Kidney tubule cell (primary cell): ENCODE results near the gene CGB1.

ENCODE experiments used
- DNase-seq: peaks from one replicate; pipeline ENCODE4 v3.0.0-alpha.2; 2018; ENCODE audit warnings: low spot score

CGB1 gene

DNA sequence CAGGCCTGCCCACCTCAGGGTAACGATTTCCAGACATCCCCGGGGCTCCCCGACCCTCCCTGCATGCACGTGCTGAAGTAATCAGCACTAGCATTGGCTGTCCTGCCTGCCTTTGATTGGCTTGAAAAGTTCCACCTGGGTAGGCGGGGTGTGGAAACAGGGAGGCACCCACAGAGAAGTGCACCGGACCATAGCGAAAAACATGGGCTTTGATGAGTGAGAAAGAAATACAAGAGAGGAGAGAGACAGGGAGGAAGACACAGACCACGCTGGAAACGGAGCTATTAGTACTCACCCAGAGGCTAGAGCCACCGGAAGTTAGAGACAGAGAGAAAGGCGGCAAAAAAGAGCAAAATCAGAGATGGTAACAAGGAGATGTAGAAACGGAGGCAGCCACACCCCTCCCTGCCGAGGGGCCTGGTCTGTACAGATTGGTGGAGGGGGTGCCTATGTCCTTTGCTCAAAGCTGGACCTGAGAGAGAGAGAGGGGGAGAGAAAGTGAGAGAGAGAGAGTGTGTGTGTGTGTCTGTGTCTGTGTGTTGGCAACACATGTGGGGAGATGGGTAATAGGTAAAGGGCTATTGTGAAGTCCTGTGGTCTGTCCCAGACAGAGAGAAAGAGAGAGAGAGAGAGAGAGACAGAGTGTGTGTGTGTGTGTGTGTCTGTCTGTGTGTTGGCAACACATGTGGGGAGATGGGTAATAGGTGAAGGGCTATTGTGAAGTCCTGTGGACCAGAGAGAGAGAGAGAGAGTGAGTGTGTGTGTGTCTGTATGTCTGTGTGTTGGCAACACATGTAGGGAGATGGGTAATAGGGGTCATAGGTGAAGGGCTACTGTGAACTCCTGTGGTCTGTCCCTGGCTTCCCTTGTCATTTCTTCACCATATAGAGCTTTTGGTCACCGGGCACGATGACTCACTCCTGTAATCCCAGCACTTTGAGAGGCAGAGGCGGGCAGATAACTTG is 15.5 kb downstream of the CGB1 start:
- peak; percentile 61 for DNase-seq

DNA sequence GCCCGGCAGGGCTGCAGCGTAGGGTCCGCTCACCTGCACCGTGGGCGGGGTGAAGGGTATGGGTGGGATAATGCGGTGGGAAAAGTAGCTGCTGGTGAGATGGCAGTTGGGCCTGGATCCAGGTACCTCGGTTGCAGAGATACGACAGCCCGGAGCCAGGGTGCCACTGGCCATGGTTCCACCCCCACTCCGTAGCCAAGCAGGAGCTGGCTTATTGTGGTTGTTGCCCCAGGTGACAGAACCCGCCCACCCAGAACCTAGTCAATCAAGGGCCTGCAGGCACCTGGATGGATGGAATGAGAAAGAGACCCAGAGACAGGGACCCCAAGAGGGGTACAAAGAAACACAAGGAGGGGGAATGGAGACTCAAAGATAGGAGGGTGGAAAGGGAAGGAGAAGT is 16.4 kb downstream of the CGB1 start:
- peak; percentile 7 for DNase-seq

- DNase-seq, result peak; percentile 56
These were observed 17.3 kb downstream of the CGB1 start for GRCh38 chr19:49019242-49019932.

DNA sequence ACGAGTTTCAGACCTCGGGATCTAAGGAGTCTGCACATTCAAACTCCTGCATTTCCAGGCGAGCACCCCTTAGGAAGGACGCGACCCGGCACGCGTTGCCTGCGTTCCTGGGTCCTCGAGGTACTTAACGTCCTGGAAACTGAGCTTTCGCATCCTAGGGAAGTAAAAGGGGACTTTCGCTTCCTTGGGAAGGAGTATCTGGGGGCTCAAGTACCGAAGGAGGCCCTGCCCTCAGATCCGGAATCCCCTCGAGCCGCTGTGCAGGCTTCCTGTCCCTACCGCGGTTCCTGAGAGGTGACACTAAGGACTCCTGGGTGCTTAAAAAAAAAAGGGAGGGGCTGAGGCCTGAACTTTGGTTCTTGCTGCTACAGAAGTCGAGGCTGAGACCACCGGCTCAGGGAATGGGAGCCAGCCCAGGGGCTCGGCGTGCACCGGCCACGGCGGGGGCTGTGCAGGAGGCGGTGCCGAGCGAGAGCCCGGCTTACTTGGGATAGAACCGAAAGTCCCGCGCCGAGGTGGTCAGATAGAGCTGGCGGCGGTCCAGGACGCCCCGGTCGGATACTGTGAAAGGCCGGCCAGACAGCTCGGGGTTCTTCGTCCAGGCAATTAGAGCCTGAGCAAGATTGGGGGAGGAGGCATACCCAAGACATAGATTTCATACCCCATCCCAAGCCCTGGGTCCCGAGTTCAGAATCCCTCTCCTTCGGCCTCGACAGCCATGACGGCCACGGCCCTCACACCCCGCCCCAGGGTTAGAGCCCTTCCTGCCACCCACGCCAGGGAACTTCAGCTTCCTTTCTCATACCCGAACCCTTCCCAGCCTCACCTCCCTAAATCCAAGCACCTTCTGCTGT is 18.1 kb downstream of the CGB1 start:
- DNase-seq, result peak; percentile 1

DNA sequence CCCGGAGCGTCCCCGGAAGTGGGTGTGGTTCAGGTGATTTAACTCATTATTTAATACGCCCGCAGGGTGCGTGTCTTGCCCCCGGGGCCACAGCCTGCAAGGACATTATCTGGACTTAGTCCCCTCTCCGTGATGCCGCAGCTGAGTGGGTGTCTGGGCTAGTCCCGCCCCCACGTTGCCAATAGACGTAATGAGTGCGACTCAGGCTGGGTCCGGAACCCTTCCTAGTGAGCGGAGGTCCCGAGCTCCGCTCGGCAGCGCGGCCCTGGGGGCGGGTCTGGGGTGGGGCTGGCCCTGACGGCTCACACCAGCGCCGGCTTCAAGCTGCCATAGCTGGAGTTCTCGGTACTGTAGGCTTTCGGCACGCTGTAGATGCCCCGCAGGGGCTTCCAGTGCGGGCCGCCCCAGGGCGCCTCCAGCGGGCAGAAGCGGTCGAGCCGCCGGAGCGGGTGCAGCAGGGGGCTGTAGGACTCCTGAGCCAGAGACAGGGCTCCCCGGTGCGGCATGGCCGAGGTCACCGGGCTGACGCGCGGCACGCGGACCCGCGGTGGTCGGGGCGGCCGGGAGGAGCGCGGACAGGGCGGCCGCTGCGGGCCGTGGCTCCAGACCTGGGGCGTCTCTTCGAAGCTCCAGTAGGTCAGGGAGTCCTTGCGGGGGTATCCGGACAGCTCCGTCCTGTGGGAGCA is 18.9 kb downstream of the CGB1 start:
- DNase-seq, result peak; percentile 63

DNA sequence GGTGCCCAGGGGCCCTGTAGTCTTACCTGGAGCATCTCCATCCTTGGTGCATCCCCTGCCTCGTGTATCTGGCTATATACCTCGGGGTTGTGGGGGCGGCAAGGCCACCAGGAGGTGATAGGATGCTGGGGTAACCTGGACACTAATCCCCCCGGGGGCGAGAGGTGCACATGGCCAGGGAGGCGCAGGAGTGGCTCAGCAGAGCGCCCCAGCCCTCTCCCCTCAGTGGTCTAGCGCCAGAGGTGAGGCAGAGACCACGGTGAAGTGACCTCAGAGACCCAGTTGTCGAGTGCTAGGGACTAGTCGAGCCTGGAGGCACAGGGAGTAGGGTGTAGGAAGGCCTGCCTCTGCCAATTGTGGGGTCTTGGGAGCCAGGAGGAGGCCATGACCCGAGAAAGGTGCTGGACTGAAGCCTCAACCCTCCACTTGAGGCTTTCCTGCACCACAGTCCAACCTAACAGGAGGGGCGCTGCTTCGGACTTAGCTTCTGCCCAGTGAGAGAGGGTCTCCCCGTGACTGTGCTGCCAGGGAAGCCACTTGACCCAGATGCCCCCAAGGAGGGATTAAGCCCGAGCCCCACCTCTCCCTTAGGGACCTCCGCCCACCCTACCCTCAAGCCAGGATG is 19.5 kb downstream of the CGB1 start, which contains the start of gene LHB:
Gene LHB (minus strand): TSS at position 51 of the 625 bp plus-strand sequence. CDS start 10 bp downstream, at position 41.
- DNase-seq, result peak; percentile 1

GRCh38 chr19:49016067-49016839 is 20.4 kb downstream of the CGB1 start:
- DNase-seq, result peak; percentile 0

DNA sequence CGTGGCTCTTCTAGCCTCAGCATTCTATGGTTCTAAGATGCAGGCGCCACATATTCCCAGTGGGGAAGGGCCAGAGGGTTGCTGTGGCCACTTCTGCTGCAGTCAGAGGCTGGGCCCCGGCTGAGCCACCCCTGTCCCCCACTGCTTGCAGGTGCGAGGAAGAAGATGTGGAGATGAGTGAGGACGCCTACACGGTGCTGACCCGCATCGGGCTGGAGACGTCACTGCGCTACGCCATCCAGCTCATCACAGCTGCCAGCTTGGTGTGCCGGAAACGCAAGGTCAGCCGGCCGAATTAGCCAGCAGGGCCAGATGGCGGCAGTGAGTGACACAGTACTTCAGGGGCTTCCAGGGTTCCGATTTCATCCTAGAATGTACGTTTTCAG is 21.8 kb downstream of the CGB1 start:
- no peak for DNase-seq

DNA sequence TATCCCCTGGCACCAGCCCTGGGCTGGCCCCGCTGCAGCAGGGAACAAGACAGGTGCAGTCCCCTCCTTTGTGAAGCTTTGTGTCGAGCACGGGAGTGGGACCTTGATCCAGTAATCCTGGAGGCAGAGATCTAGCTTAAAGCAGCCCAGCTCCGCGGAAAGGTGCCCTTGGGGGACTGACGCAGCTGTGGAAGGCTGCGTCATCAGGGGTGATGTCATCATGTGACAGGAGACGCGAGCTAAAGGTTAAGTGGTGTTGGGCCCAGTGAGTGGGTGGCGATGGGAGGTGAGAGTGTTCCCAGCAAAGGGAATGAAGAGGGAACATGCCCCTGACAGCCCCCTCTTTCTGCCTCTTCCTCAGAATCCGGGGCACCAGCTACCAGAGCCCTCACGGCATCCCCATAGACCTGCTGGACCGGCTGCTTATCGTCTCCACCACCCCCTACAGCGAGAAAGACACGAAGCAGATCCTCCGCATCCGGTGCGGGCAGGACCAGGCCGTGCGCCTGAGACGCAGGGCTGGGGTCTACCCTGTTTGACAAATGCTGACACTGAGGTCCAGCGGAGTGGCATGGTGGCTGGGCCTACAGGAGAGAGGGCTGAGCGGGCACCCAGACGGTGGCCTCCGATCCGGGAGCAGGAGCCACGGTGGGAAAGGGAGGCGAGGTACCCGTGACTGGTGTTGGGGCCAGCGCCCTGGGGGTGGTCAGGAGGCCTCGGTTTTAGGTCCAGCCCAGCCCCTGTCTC is 22.4 kb downstream of the CGB1 start:
- DNase-seq, result no peak

GRCh38 chr19:49011194-49011593 is 25.5 kb downstream of the CGB1 start:
- DNase-seq, result no peak

DNA sequence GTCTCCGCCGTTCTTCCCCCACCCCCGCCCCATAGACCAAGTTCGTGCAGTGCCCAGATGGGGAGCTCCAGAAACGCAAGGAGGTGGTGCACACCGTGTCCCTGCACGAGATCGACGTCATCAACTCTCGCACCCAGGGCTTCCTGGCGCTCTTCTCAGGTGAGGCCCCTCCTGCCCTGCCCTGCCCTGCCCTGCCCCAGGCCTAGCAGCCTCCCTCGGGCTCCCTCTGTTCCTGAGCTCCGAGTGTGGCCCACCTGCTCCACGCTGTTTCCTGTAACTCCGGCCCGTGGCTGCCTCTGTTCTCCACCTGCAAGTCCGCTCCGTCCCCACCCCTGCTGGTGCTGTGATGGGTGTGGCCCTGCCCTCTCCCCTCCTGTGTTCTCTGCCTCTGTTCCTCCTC is 26.2 kb downstream of the CGB1 start:
- DNase-seq, result no peak

GRCh38 chr19:49009828-49010227 is 26.9 kb downstream of the CGB1 start:
- DNase-seq, result no peak

- no peak for DNase-seq
These were observed 29.8 kb downstream of the CGB1 start for GRCh38 chr19:49006905-49007304.

DNA sequence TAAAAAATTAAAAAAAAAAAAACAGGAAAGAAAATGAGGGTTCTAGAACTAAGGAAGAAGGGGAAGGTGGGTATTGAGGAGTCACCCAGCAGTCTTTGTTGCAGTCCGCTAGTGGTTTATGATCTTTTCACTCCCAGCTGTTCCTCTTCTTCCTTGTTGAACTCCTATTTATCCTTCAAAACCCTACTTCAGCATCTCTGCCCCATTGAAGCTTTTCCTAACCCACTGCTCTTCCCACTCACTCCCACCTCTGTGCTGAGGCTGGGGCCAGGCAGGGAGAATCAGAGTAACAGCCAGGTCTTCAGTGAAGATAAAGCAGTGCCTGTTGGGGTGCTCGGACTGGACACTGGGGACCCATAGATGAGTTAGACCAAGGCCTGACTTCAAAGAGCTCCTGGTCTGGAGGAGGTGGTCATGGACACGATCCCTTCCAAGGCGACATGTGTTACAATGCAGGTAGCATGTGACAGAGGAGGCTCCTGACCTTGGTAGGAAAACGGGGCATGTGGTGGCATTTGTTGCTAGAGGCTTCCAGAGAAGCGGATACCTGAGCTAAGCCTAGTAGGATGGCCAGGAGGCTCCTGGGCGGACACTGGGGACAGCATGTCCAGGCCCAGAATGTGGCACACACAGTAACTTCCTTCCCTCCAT is 31.6 kb downstream of the CGB1 start:
- no peak for DNase-seq

DNA sequence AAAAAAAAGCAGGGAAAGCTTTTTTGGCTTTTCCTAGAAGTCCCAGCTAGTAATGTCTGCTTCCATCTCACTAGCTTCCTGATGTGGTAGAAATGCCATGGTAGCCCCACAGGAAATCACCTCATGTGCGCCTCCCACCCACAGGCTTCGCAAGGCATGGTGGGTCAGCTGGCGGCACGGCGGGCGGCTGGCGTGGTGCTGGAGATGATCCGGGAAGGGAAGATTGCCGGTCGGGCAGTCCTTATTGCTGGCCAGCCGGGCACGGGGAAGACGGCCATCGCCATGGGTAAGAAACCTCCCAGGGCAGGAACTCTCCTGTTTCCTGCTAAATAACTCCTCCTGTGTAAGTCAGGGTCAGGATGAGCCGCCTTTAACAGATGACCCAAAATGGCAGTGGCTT is 32.6 kb downstream of the CGB1 start:
- DNase-seq, result no peak

GRCh38 chr19:48999481-49000325 is 37.0 kb downstream of the CGB1 start:
- DNase-seq, result peak; percentile 63

DNA sequence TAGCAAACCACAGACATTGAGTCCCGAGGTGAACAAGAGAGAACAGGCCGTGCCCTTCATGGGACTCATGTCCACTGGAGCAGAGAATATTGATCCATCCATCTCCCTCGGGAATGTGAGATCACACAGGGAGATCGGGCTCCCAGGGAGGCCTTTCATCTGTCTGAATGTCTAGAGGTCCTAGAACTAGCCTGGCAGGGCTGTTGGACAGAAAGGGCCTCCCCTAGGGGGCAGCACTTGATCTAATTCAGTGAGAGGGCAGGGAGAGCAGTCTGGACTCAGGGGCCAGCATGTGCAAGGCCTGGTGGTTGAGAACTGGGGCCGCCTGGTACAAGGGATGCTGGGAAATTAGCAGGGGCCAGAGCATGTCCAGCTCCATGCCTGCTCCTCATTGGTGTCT is 38.7 kb downstream of the CGB1 start:
- peak; percentile 79 for DNase-seq

- no peak for DNase-seq
These were observed 42.7 kb downstream of the CGB1 start for GRCh38 chr19:48994035-48994386.
